GM15510 (cell line): Measurements from ENCODE around the gene INVS.

ENCODE experiments used
- POLR2A ChIP-seq: IDR thresholded peaks from 3 replicates; pipeline ENCODE4 v1.6.1; 2011; ENCODE audit warnings: borderline replicate concordance; ENCODE audit not compliant: insufficient read length; ENCODE audit errors: extremely low read depth

The INVS gene

GRCh38 chr9:100217536-100217935 lies 118.5 kb downstream of the INVS start:
- TF ChIP-seq POLR2A, result no peak

- no peak for TF ChIP-seq POLR2A
Measured at GRCh38 chr9:100219347-100219746, 120.3 kb downstream of the INVS start.

GRCh38 chr9:100220936-100221335 lies 121.9 kb downstream of the INVS start:
- no peak for TF ChIP-seq POLR2A

GRCh38 chr9:100221538-100221937 lies 122.5 kb downstream of the INVS start:
- TF ChIP-seq POLR2A, result no peak

GRCh38 chr9:100222674-100223073 lies 123.6 kb downstream of the INVS start:
- no peak for TF ChIP-seq POLR2A

- no peak for TF ChIP-seq POLR2A
Measured at GRCh38 chr9:100227636-100228035, 128.6 kb downstream of the INVS start.

- TF ChIP-seq POLR2A, result no peak
Measured at GRCh38 chr9:100228352-100228869, 129.4 kb downstream of the INVS start.

GRCh38 chr9:100229136-100229535 lies 130.1 kb downstream of the INVS start:
- TF ChIP-seq POLR2A, result no peak

GRCh38 chr9:100229561-100229960 lies 130.5 kb downstream of the INVS start:
- TF ChIP-seq POLR2A, result no peak

GRCh38 chr9:100240512-100240911 lies 141.5 kb downstream of the INVS start:
- TF ChIP-seq POLR2A, result no peak

- no peak for TF ChIP-seq POLR2A
Measured at GRCh38 chr9:100267211-100267610, 168.2 kb downstream of the INVS start.

- TF ChIP-seq POLR2A, result no peak
Measured at GRCh38 chr9:100268271-100268670, 169.2 kb downstream of the INVS start.

GRCh38 chr9:100269656-100270055 lies 170.6 kb downstream of the INVS start:
- no peak for TF ChIP-seq POLR2A

GRCh38 chr9:100277166-100277979 lies 178.3 kb downstream of the INVS start:
- TF ChIP-seq POLR2A, result no peak

- no peak for TF ChIP-seq POLR2A
Measured at GRCh38 chr9:100281066-100281465, 182.0 kb downstream of the INVS start.

- TF ChIP-seq POLR2A, result no peak
Measured at GRCh38 chr9:100281676-100282387, 182.8 kb downstream of the INVS start.

- no peak for TF ChIP-seq POLR2A
Measured at GRCh38 chr9:100282388-100282719, 183.3 kb downstream of the INVS start.

- TF ChIP-seq POLR2A, result no peak
Measured at GRCh38 chr9:100284247-100284646, 185.2 kb downstream of the INVS start.
